CD4-positive, alpha-beta T cell (primary cell): Measurements from ENCODE around the gene MRS2. TPM values are rescaled to one million over a fixed set of nuclear protein-coding genes. Genes with fewer than 3 reads are reported as not detected.
A peak's percentile ranks its signal among the peaks of the same experiment; 100 is the strongest.

Experiments used
- ATAC-seq: fragments of 200-7000 bp; cut with Tn5 transposase; one replicate; pipeline ENCODE4 v1.10.0; 2022; ENCODE audit warnings: mild to moderate bottlenecking; ENCODE audit not compliant: poor library complexity
- CTCF ChIA-PET: fragments of 350-600 bp; sonication (Branson Sonifier 250); formaldehyde crosslinking; loops from one replicate; lab custom pipeline; 2021; ENCODE audit warnings: antibody characterized with exemption, inconsistent platforms; lab: Charles Lee
- POLR2A ChIA-PET: fragments of 350-600 bp; sonication (Branson Sonifier 250); formaldehyde crosslinking; loops from one replicate; lab custom pipeline; 2021; ENCODE audit warnings: antibody characterized with exemption, inconsistent platforms; lab: Charles Lee
- DNase-seq, 14 experiments: peaks; one replicate each; pipeline ENCODE4 v3.0.0-alpha.2; 2013 to 2020; ENCODE audit warnings: mixed read lengths in 2 of 14
- H3K27ac ChIP-seq, 2 donors: one replicate each; pipeline versions ENCODE4 v1.5.1 to v1.7.0; 2013; ENCODE audit warnings: low read length in 2 of 2, low read depth in 1 of 2, mild to moderate bottlenecking in 1 of 2
- H3K27me3 ChIP-seq, 2 experiments: 1 replicate in 1 of 2; 2 replicates in 1 of 2; pipeline versions ENCODE4 v1.6.1 to v1.7.0; 2013; ENCODE audit warnings: low read length in 2 of 2, control low read depth in 1 of 2, mild to moderate bottlenecking in 1 of 2, moderate library complexity in 1 of 2; ENCODE audit not compliant: insufficient read depth in 2 of 2, control insufficient read depth in 1 of 2
- H3K36me3 ChIP-seq: one replicate; pipeline ENCODE4 v1.6.1; 2013; ENCODE audit warnings: low read length, control low read depth; ENCODE audit not compliant: insufficient read depth
- H3K4me1 ChIP-seq: one replicate; pipeline ENCODE4 v1.6.1; 2013; ENCODE audit warnings: low read length, control low read depth; ENCODE audit not compliant: insufficient read depth
- H3K4me3 ChIP-seq: one replicate; pipeline ENCODE4 v1.5.1; 2013; ENCODE audit warnings: mild to moderate bottlenecking, low read length, moderate library complexity
- H3K9me3 ChIP-seq, 2 experiments: 1 replicate in 1 of 2; 2 replicates in 1 of 2; pipeline versions ENCODE4 v1.6.1 to v1.7.0; 2013; ENCODE audit warnings: low read length in 2 of 2, mild to moderate bottlenecking in 2 of 2, control low read depth in 1 of 2, moderate library complexity in 1 of 2; ENCODE audit not compliant: control insufficient read depth in 1 of 2, insufficient read depth in 1 of 2
- H3K27ac Mint-ChIP-seq: one replicate; pipeline ENCODE4 v1.8.0; 2020; ENCODE audit warnings: mixed read lengths
- H3K27me3 Mint-ChIP-seq: one replicate; pipeline ENCODE4 v1.8.0; 2021; ENCODE audit warnings: mixed read lengths
- H3K36me3 Mint-ChIP-seq: one replicate; pipeline ENCODE4 v1.8.0; 2021; ENCODE audit warnings: low read depth, mixed read lengths
- H3K4me1 Mint-ChIP-seq: one replicate; pipeline ENCODE4 v1.8.0; 2021; ENCODE audit warnings: low read depth, mixed read lengths
- H3K4me3 Mint-ChIP-seq: one replicate; pipeline ENCODE4 v1.8.0; 2020; ENCODE audit warnings: mild to moderate bottlenecking, mixed read lengths
- H3K9me3 Mint-ChIP-seq: one replicate; pipeline ENCODE4 v1.8.0; 2020; ENCODE audit warnings: mixed read lengths
- CTCF ChIP-seq: fragments of 200-600 bp; IDR thresholded peaks from one replicate; pipeline ENCODE4 v1.8.0; 2022; ENCODE audit warnings: antibody characterized with exemption, mild to moderate bottlenecking
- intact Hi-C, 2 experiments: fragments of 100-400 bp; cut with DNase I in 1 of 2; cut with micrococcal nuclease in 1 of 2; formaldehyde crosslinking; loops; one replicate each; pipeline versions ENCODE4 v1.15.1 to v1.9.0; 2023 to 2025; cut with DNase I, micrococcal nuclease
- total RNA-seq, 174 experiments: library from RNA in 2 of 174; stranded (reverse) in 2 of 174; gene quantifications; one replicate each; pipeline ENCODE4 v1.2.3 and lab custom pipeline; 2021 to 2026

MRS2 gene
- total RNA-seq, 2 experiments from 2014 or later = 3.7 to 4.6 TPM

DNA sequence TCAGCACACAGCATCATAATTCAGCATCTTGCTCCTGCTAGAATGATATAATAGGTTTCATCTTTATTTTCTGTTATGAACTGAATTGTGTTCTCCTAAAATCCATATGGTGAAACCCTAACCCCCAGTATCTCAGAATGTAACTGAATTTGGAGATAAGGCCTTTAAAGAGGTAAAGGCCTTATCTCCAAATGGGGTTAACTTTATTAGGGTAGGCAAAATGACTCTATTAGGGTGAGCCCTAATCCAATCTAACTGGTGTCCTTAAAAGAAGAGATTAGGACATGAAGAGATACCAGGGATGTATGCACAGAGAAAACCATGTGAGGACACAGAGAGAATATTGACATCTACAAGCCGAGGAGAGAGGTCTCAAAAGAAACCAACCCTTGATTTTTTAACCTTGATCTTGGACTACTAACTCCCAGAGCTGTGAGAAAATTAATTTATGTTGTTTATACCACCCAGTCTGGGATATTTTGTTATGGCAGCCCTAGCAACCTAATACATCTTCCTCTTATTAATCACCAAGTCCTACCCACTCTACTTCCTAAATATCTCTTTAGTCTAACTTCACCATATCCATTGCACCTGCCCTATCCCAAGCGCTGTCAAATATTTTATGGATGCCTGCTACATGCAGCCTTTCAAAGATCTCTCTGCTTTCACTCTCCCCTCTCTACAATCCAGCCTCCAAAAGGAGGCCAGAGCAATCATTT is 8.5 kb upstream of the MRS2 start:
- ChIA-PET CTCF (no interaction called here), POLR2A (no interaction called here)

DNA sequence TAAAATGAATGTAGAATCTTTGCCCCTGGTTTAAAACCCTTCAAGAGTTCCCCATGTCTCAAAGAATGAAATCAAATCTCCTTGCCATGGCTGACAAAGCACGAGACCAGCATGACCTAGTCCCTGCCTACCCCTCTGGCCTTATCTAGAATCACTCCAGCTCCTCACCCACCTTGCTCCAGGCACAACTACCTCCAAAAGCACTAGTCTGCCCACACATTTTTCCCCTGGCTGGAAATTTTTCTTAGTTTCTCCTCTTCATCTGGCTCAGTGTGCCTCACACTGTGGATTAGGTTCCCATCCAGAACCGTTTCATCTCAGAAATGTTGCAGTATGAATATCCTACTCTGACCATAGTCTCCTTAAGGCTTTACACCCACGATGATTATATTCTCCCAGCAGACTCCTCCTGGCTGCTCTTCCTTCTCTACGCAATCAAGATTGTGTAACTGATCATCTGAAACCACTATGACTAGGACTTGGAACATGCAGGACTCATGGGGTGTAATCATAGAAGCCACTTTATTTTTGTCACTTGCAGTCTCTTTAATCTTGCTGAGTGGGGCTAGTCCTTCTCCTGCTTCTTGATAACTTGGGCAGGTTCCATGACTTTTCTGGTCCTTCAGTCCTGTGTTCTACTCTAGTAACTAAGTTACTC is 7.8 kb upstream of the MRS2 start:
- H3K4me3 ChIP-seq = no peak overlapping the region
- H3K9me3 ChIP-seq = peaks cover 0 to 8% of the 10 kb centered on the region in 2 experiments
- no peak for ATAC-seq
- intact Hi-C loops = loop anchor here in 1 of 2 experiments (2.0 kb wide), 1 partner anchor 36 kb away; the partner anchor contains the start of gene DCDC2
- peaks cover 13 to 23% of the 10 kb centered on the region in 2 experiments for H3K27me3 ChIP-seq
- no peaks in the 10 kb centered on the region for H3K4me1 ChIP-seq
- Mint-ChIP-seq H3K9me3 (no peaks in the 10 kb centered on the region), H3K27ac (no peak overlapping the region), H3K4me1 (no peaks in the 10 kb centered on the region), H3K36me3 (no peaks in the 10 kb centered on the region), H3K4me3 (no peak overlapping the region), H3K27me3 (peaks cover 34% of the 10 kb centered on the region)
- ChIA-PET POLR2A (no interaction called here), CTCF (no interaction called here)
- no peak for TF ChIP-seq CTCF
- DNase-seq = peak in 2 of 14 experiments; percentile 8 to 12
- no peak overlapping the region for H3K27ac ChIP-seq
- H3K36me3 ChIP-seq = no peaks in the 10 kb centered on the region

More for the DNA sequence above, 8.5 kb upstream of the MRS2 start:
- H3K36me3 ChIP-seq = no peaks in the 10 kb centered on the region
- peaks cover 13 to 16% of the 10 kb centered on the region in 2 experiments for H3K27me3 ChIP-seq
- no peak overlapping the region for H3K4me3 ChIP-seq
- Mint-ChIP-seq H3K9me3 (no peaks in the 10 kb centered on the region), H3K4me1 (no peaks in the 10 kb centered on the region), H3K36me3 (no peaks in the 10 kb centered on the region), H3K4me3 (no peak overlapping the region), H3K27me3 (peaks cover 27% of the 10 kb centered on the region), H3K27ac (no peak overlapping the region)
- H3K4me1 ChIP-seq = no peaks in the 10 kb centered on the region
- intact Hi-C loops = loop anchor here in 1 of 2 experiments (2.0 kb wide), 1 partner anchor 35 kb away; the partner anchor contains the start of gene DCDC2
- DNase-seq = no peak
- TF ChIP-seq CTCF = no peak
- no peak overlapping the region for H3K27ac ChIP-seq
- ATAC-seq = no peak
- peaks cover 0 to 8% of the 10 kb centered on the region in 2 experiments for H3K9me3 ChIP-seq

DNA sequence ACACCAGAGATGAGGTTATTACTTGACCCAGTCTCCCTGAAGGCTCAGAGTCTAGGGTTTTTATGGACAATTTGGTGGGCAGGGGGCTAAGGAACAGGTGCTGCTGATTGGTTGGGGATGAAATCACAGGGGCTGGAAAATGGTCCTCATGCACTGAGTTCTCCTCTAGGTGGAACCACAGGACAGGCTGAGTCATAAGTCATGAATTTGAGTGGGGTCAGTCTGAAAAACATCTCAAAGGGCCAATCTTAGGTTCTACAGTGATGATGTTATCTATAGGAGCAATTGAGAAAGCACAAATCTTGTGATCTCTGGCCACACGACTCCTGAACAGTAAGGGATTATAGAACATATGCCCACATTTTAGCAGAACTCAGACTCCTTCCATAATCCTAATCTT is 5.9 kb upstream of the MRS2 start:
- Mint-ChIP-seq H3K4me3 (no peak overlapping the region), H3K9me3 (no peaks in the 10 kb centered on the region), H3K27ac (no peak overlapping the region), H3K27me3 (peaks cover 46% of the 10 kb centered on the region), H3K36me3 (no peaks in the 10 kb centered on the region), H3K4me1 (no peaks in the 10 kb centered on the region)
- no peak for ATAC-seq
- Histone ChIP-seq H3K27me3 (peaks cover 13 to 23% of the 10 kb centered on the region in 2 experiments), H3K36me3 (no peaks in the 10 kb centered on the region), H3K27ac (no peak overlapping the region), H3K4me3 (no peak overlapping the region), H3K9me3 (peaks cover 0 to 8% of the 10 kb centered on the region in 2 experiments), H3K4me1 (no peaks in the 10 kb centered on the region)
- ChIA-PET CTCF (no interaction called here), POLR2A (no interaction called here)
- intact Hi-C loops = no loop called here
- no peak for DNase-seq
- no peak for TF ChIP-seq CTCF
